Measurements from ENCODE around the gene ERP27.

Gene ERP27

GRCh38 chr12:14915736-14916135 is 22.6 kb downstream of the ERP27 start:
- no peak for TF ChIP-seq CTCF (IDR thresholded peaks at IDR 0.05; ENCODE audit: low read depth, low read length, missing control alignments)
- in situ Hi-C loops (cut with HindIII; ENCODE audit: low sequenced_read_pairs), result no loop called here
- DNase-seq (ENCODE audit: low read depth), result no peak
- H3K4me3 ChIP-seq (ENCODE audit: low read depth, low read length), result no peak overlapping the region

- DNase-seq (ENCODE audit: low read depth), result no peak
- no peak overlapping the region for H3K4me3 ChIP-seq (ENCODE audit: low read depth, low read length)
- TF ChIP-seq CTCF (IDR thresholded peaks at IDR 0.05; ENCODE audit: low read depth, low read length, missing control alignments), result no peak
- in situ Hi-C loops (cut with HindIII; ENCODE audit: low sequenced_read_pairs), result no loop called here
Measured at GRCh38 chr12:14913381-14913781, 25.0 kb downstream of the ERP27 start.

- no peak for DNase-seq (ENCODE audit: low read depth)
- in situ Hi-C loops (cut with HindIII; ENCODE audit: low sequenced_read_pairs), result no loop called here
- no peak overlapping the region for H3K4me3 ChIP-seq (ENCODE audit: low read depth, low read length)
- TF ChIP-seq CTCF (IDR thresholded peaks at IDR 0.05; ENCODE audit: low read depth, low read length, missing control alignments), result no peak
Measured at GRCh38 chr12:14911131-14911530, 27.2 kb downstream of the ERP27 start.

- H3K4me3 ChIP-seq (ENCODE audit: low read depth, low read length), result no peak overlapping the region
- in situ Hi-C loops (cut with HindIII; ENCODE audit: low sequenced_read_pairs), result no loop called here
- DNase-seq (ENCODE audit: low read depth), result no peak
- TF ChIP-seq CTCF (IDR thresholded peaks at IDR 0.05; ENCODE audit: low read depth, low read length, missing control alignments), result no peak
Measured at GRCh38 chr12:14910090-14910915, 28.0 kb downstream of the ERP27 start.

- H3K4me3 ChIP-seq (ENCODE audit: low read depth, low read length), result no peak overlapping the region
- DNase-seq (ENCODE audit: low read depth), result no peak
- in situ Hi-C loops (cut with HindIII; ENCODE audit: low sequenced_read_pairs), result no loop called here
- TF ChIP-seq CTCF (IDR thresholded peaks at IDR 0.05; ENCODE audit: low read depth, low read length, missing control alignments), result no peak
Measured at GRCh38 chr12:14907953-14908352, 30.4 kb downstream of the ERP27 start.

- no peak for DNase-seq (ENCODE audit: low read depth)
- in situ Hi-C loops (cut with HindIII; ENCODE audit: low sequenced_read_pairs), result no loop called here
- no peak for TF ChIP-seq CTCF (IDR thresholded peaks at IDR 0.05; ENCODE audit: low read depth, low read length, missing control alignments)
- H3K4me3 ChIP-seq (ENCODE audit: low read depth, low read length), result no peak overlapping the region
Measured at GRCh38 chr12:14906114-14906513, 32.2 kb downstream of the ERP27 start.

Data from astrocyte of the cerebellum (primary cell).